T-helper 1 cell treated with Interleukin-12 subunit alpha and Interleukin-12 subunit beta and Interleukin-4 antibody, amounts not matched to agents 30 ng/mL and 1 ng/mL, for 36 hours (primary cell): Measurements from ENCODE around the gene ZNF777. TPM values are rescaled to one million over a fixed set of nuclear protein-coding genes. Genes with fewer than 3 reads are reported as not detected.
"Not testable (repeated sequence)": the region's sequence is repeated elsewhere in the genome, so short reads cannot be mapped to it uniquely, and the experiment has no call there.

ENCODE experiments used
- intact Hi-C: fragments of 100-400 bp; cut with micrococcal nuclease; formaldehyde crosslinking; loops from one replicate; pipeline ENCODE4 v1.15.1; 2024
- total RNA-seq: library from RNA; stranded (reverse); gene quantifications from 2 replicates; pipeline ENCODE4 v1.2.3, GENCODE V29; 2022

The ZNF777 gene
- total RNA-seq, 1 donor from 2014 or later: 14.1 TPM

GRCh38 chr7:149420006-149420405 lies 40.9 kb downstream of the ZNF777 start:
- intact Hi-C loops: loop anchor here (5.0 kb wide), 1 partner anchor 292 kb away; a partner anchor contains a TSS

- intact Hi-C loops: loop anchor here (2.0 kb wide), 1 partner anchor 45 kb away; the partner anchor contains the start of gene ZNF777
These were observed 45.3 kb downstream of the ZNF777 start for GRCh38 chr7:149415391-149416071.

- intact Hi-C loops: loop anchor here (2.0 kb wide), 1 partner anchor 46 kb away; the partner anchor contains the start of gene ZNF777
These were observed 46.0 kb downstream of the ZNF777 start for GRCh38 chr7:149414745-149415390.

GRCh38 chr7:149414171-149414570 lies 46.7 kb downstream of the ZNF777 start:
- intact Hi-C loops: loop anchor here (2.0 kb wide), 1 partner anchor 47 kb away; the partner anchor contains the start of gene ZNF777

DNA sequence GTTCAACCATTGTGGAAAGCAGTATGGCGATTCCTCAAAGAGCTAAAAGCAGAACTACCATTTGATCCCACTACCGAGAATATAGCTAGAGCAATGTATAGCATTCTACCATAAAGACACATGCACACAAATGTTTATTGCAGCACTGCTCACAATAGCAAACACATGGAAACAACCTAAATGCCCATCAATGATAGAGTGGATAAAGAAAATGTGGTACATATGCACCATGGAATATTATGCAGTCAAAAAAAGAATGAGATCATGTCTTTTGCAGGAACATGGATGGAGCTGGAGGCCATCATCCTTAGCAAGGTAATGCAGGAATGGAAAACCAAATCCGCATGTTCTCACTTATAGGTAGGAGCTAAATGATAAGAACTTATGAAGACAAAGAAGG lies 47.8 kb downstream of the ZNF777 start:
- intact Hi-C loops: not testable (repeated sequence)

GRCh38 chr7:149409895-149410294 lies 51.0 kb downstream of the ZNF777 start:
- intact Hi-C loops: no loop called here

GRCh38 chr7:149404825-149405224 lies 56.0 kb downstream of the ZNF777 start:
- intact Hi-C loops: no loop called here

- intact Hi-C loops: no loop called here
These were observed 56.5 kb downstream of the ZNF777 start for GRCh38 chr7:149404396-149404795.

DNA sequence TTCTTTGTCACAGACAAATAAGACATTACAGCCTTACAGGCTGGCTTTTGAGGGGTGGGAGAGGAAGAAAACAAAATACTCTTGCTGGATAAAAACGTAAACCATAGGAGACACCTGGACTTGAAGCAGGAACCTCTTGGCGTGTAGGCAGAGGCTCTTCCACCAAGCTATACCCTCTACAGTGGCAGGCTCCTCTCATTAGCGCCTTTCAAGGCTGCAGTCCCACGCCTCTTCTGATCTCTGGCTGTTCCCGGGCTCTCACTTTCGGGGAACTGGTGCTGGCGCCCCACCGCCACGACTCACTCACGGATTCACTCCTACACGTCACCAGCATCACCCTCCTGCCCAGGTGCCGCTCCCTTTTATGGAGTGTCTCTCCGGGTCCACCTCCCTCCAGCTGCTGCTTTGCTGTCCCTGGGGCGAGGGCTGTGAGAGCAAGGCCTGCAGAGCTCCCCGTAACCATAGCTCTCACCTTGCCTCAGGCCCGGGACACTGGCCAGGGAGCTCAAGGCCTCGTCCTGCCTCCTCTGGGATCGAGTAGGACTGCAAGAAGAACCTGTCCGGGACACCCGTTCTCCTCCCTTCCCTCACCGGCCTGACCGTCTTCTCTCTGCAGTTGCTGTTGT lies 62.6 kb downstream of the ZNF777 start:
- intact Hi-C loops: no loop called here

DNA sequence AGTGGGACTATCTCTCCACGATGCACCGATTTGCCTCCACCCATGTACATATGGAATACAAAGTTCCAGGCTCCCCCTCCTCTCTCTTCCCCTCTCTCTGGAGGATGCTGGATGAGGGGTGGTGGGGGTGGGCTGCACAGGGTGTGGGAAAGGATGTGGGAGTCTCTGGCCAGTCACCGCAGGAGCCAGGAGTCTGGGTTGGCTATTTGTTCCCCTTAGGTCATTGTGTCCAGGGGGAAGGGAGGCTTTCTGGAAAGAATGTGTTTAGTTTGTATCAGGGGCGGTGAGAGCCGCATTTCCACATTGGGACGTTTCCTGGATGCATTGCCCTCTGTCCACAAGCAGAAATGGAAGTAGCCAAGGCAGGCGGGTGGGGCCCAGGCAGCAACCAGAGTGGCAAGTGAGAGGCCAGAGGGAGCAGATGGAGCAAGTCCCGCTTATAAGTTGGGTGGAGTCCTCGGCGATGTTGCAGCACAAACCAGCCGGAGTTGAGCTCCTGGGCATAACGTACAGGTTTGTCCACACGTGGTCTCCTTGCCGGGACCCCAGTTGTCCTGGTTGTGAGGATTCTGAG lies 63.3 kb downstream of the ZNF777 start:
- intact Hi-C loops: no loop called here

GRCh38 chr7:149388550-149389335 lies 72.1 kb downstream of the ZNF777 start:
- intact Hi-C loops: not testable (repeated sequence)

GRCh38 chr7:149386514-149386913 lies 74.3 kb downstream of the ZNF777 start:
- intact Hi-C loops: not testable (repeated sequence)

DNA sequence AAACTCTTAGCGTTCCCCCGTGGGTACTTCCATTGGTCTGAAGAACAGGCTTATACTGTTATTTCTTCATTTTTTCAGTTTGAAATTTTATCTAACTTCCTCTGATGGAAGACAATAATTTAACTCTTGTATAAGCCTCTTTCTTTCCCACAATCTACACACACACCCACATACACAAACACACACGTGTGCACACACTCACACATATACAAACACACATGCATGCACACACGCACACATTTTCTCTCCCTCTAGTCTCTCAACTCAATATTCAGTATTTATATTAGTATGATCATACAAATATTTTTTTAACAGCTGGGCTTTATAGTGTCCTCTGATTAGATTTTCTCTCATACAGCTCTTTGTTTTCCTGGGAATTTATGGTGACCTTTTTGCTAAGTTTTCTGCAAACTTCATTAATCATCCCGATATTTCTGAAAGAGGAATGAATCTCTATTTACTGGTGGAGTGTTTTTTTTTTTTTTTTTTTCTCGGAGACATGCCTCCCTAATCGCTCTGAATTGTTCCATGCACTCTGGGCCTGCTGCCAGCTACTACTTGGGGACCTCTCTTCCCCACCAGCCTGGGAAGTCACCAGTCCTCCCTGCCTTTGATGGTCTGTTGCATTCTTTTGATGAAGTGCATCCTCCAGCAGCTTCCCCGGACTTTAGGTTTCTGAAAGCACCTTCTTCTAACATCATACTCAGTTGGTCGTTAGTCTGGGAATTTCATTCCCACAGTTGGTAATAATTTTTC lies 75.5 kb downstream of the ZNF777 start:
- intact Hi-C loops: no loop called here

Other genes with a start within 250 kb of the ZNF777 start
- gene ZNF212, start 221.4 kb downstream of the ZNF777 start, total RNA-seq: 14.3 and 14.6 TPM in 2 replicates
- gene ZNF783, start 198.9 kb downstream of the ZNF777 start, total RNA-seq: 18.2 and 18.7 TPM in 2 replicates
- gene ZNF746, start 36.7 kb upstream of the ZNF777 start, total RNA-seq: 26.5 and 28.5 TPM in 2 replicates